Lung (tissue), 12 donors: ENCODE results near the gene BRI3BP. TPM values are rescaled to one million over a fixed set of nuclear protein-coding genes. Genes with fewer than 3 reads are reported as not detected.
"Not testable (repeated sequence)": the region's sequence is repeated elsewhere in the genome, so short reads cannot be mapped to it uniquely, and the experiment has no call there.

ENCODE experiments used
- ATAC-seq: fragments of 200-7000 bp; cut with Tn5 transposase; one replicate; pipeline ENCODE4 v1.9.1; 2020; ENCODE audit warnings: moderate number of reproducible peaks; ENCODE audit not compliant: insufficient read depth, low FRiP score
- DNase-seq, 3 donors: peaks; one replicate each; pipeline ENCODE4 v3.0.0-alpha.2; 2013 to 2017
- H3K27ac ChIP-seq, 2 donors: one replicate each; pipeline ENCODE4 v1.5.1; 2013; ENCODE audit warnings: mild to moderate bottlenecking in 2 of 2, moderate library complexity in 2 of 2, control low read depth in 1 of 2, inconsistent platforms in 1 of 2, low read depth in 1 of 2, low read length in 1 of 2
- H3K27me3 ChIP-seq, 3 donors: one replicate each; pipeline ENCODE4 v1.5.1; 2013; ENCODE audit warnings: low read length in 2 of 3; ENCODE audit not compliant: control insufficient read depth in 3 of 3, insufficient read depth in 3 of 3
- H3K36me3 ChIP-seq, 4 donors: one replicate each; pipeline ENCODE4 v1.5.1; 2013; ENCODE audit warnings: low read length in 4 of 4, mild to moderate bottlenecking in 1 of 4, moderate library complexity in 1 of 4; ENCODE audit not compliant: control insufficient read depth in 4 of 4, insufficient read depth in 4 of 4
- H3K4me1 ChIP-seq, 5 donors: one replicate each; pipeline ENCODE4 v1.5.1; 2013; ENCODE audit warnings: low read length in 5 of 5, mild to moderate bottlenecking in 2 of 5, moderate library complexity in 1 of 5; ENCODE audit not compliant: control insufficient read depth in 5 of 5, insufficient read depth in 5 of 5
- H3K4me3 ChIP-seq: one replicate; pipeline ENCODE4 v1.5.1; 2013; ENCODE audit warnings: mild to moderate bottlenecking, control low read depth, moderate library complexity
- H3K9ac ChIP-seq, 2 donors: one replicate each; pipeline ENCODE4 v1.5.1; 2013; ENCODE audit warnings: low read length in 2 of 2, control low read depth in 1 of 2; ENCODE audit not compliant: insufficient read depth in 1 of 2
- H3K9me3 ChIP-seq, 4 donors: one replicate each; pipeline ENCODE4 v1.5.1; 2013; ENCODE audit warnings: low read length in 3 of 4, mild to moderate bottlenecking in 1 of 4, moderate library complexity in 1 of 4; ENCODE audit not compliant: control insufficient read depth in 4 of 4, insufficient read depth in 3 of 4
- WGBS, 2 donors: extraction: QIAGEN DNeasy Blood & Tissue Kit; methylation state at CpG; one replicate each; pipeline ENCODE4 v1.1.7; 2013; 5-methylcytosine and 5-hydroxymethylcytosine counted together
- polyA plus RNA-seq, 2 donors: library from polyadenylated mRNA; stranded (reverse); fragments of 200-250 nt; gene quantifications; one replicate each; pipeline ENCODE4 v1.2.1, GENCODE V29; 2013
- total RNA-seq, 2 donors: library from RNA; depleted of rRNA in 1 of 2; stranded (reverse); fragments of >200 nt in 1 of 2; gene quantifications; one replicate each; pipeline ENCODE4 v1.2.1, GENCODE V29; 2014 to 2021
- TF ChIP-seq, protein P1 (sequence below): IDR thresholded peaks from 2 replicates; pipeline ENCODE4 v1.5.1; 2012; ENCODE audit warnings: mild to moderate bottlenecking; ENCODE audit errors: control extremely low read depth, extremely low read depth
- donor health status: control.
- donor health status: control.
- donor health status: Bipolar disorder and iron deficiency.
- donor health status: healthy.
- donor health status: DM: yes; HTN: yes; CAD: no.

BRI3BP gene
- total and polyA plus RNA-seq, 4 donors: 2.3 to 9.5 (median 5.5) TPM

DNA sequence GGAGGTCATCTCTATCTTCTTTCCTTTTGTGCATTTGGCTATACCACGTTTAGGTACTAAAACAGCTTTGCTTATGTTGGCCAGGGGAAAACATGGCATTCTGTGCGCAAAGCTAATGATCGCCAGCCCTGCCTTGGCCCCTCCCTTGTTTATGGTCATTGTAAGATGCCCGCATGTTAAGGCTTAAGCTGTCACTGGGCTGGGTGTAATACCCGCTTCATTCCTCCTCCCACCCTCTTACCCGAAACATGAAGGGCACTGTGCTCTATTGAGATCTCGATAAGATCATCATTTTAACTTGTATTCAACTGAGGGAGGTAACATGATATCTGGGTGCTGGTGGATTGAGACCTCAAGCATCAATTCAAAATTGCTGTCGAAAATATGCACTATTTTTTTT is 34.7 kb downstream of the BRI3BP start:
- DNase-seq: no peak
- Histone ChIP-seq H3K9me3 (peaks cover 0 to 2% (median under 1%) of the 10 kb centered on the region in 4 donors), H3K27ac (no peak overlapping the region), H3K9ac (no peak overlapping the region), H3K4me3 (no peak overlapping the region), H3K36me3 (peaks cover 0 to 2% (median 1%) of the 10 kb centered on the region in 4 donors), H3K27me3 (no peaks in the 10 kb centered on the region), H3K4me1 (no peaks in the 10 kb centered on the region)
- no peak for ATAC-seq
- 97 to 98% methylated on average over 8 of the region's 8 CpGs for WGBS, 2 donors
- TF ChIP-seq, protein P1, sequence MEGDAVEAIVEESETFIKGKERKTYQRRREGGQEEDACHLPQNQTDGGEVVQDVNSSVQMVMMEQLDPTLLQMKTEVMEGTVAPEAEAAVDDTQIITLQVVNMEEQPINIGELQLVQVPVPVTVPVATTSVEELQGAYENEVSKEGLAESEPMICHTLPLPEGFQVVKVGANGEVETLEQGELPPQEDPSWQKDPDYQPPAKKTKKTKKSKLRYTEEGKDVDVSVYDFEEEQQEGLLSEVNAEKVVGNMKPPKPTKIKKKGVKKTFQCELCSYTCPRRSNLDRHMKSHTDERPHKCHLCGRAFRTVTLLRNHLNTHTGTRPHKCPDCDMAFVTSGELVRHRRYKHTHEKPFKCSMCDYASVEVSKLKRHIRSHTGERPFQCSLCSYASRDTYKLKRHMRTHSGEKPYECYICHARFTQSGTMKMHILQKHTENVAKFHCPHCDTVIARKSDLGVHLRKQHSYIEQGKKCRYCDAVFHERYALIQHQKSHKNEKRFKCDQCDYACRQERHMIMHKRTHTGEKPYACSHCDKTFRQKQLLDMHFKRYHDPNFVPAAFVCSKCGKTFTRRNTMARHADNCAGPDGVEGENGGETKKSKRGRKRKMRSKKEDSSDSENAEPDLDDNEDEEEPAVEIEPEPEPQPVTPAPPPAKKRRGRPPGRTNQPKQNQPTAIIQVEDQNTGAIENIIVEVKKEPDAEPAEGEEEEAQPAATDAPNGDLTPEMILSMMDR: no peak

DNA sequence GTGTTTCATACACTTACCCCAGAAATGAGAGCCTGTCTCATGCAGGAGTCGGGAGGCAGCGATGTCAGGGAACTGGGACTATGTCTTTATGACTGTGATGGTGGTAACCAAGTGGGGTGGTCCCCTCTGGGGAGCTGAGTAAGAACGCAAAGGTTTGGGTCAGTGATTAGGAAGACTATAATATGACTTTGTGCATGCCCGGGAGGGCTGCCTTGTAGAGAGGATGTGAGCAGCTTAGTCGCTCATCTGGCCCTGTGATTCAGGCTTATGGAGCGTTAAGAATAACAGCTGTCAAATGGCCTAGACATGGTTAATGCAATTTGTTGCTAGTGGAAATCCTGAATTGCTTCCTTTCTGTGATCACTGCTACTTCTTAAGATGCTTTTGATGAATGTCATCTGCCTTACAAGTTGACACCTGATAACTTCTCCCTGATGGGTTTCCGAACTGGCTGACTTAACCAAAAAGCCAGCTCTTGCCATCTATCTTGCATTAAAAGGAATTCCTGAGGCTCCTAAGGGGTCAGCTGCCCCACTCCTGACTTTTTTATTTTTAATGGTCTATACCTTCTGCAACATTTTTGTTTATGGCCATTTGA is 36.4 kb downstream of the BRI3BP start:
- ATAC-seq: no peak
- H3K4me1 ChIP-seq: no peaks in the 10 kb centered on the region
- no peaks in the 10 kb centered on the region for H3K27me3 ChIP-seq
- no peak overlapping the region for H3K27ac ChIP-seq
- H3K9ac ChIP-seq: no peak overlapping the region
- H3K4me3 ChIP-seq: no peak overlapping the region
- TF ChIP-seq, protein P1: no peak
- no peaks in the 10 kb centered on the region for H3K9me3 ChIP-seq
- 89% methylated on average over 7 of the region's 7 CpGs for WGBS, 2 donors
- H3K36me3 ChIP-seq: peaks cover 0 to 2% (median 0%) of the 10 kb centered on the region in 4 donors
- no peak for DNase-seq

DNA sequence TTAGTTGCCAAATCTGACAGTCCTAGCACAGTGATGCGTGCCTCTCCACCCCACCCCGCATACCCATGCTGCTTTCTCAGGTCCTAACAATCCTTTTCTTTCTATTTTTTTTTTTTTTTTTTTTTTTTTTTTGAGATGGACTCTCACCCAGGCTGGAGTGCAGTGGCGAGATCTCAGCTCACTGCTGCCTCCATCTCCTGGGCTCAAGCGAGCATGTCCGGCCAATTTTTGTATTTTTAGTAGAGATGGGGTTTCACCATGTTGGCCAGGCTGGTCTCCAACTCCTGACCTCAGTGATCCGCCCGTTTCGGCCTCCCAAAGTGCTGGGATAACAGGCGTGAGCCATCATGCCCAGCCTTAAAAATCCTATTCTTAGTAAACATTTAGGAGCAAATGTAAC is 38.0 kb downstream of the BRI3BP start:
- not testable (repeated sequence) for ATAC-seq, H3K4me1 ChIP-seq, H3K9ac ChIP-seq, H3K9me3 ChIP-seq, DNase-seq, H3K36me3 ChIP-seq, H3K27me3 ChIP-seq, H3K27ac ChIP-seq, H3K4me3 ChIP-seq
- 81 to 84% methylated on average over 9 of the region's 9 CpGs for WGBS, 2 donors

DNA sequence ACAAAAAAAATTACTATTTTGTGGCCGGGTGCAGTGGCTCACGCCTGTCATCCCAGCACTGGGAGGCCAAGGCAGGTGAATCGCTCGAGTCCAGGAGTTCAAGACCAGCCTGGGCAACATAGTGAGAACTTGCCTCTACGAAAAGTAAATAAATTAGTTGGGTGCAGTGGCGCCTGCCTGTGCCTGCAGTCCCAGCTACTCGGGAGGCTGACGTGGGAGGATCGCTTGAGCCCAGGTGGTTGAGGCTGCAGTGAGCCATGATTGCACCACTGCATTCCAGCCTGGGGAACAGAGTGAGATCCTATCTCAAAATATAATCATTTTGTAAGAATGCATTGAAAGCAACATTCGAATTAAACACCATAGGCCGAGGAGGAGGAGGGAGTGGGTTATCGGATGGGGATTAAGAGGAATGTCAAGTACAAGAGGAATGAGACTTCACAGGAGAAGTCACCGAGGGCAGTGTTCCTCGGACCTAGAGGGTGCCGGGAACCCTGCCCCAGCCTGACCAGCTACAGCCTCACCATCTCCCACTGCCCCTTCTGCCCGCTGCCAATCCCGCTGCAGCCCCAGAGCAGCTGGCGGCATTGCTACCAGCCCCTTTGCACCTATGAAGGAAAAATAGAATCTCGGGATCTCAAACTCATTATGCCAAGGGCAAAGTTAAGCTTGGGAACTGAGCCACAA is 39.2 kb downstream of the BRI3BP start:
- no peak overlapping the region for H3K27ac ChIP-seq
- H3K27me3 ChIP-seq: no peaks in the 10 kb centered on the region
- H3K36me3 ChIP-seq: peaks cover 0 to 2% (median 0%) of the 10 kb centered on the region in 4 donors
- H3K9ac ChIP-seq: no peak overlapping the region
- DNase-seq (no peak), ATAC-seq (no peak)
- no peak overlapping the region for H3K4me3 ChIP-seq
- TF ChIP-seq, protein P1: no peak
- no peaks in the 10 kb centered on the region for H3K9me3 ChIP-seq
- 84 to 88% methylated on average over 19 of the region's 19 CpGs for WGBS, 2 donors
- H3K4me1 ChIP-seq: no peaks in the 10 kb centered on the region
